Gastrocnemius medialis (tissue), 4 donors: ENCODE measurements around the gene SPC25. TPM values are rescaled to one million over a fixed set of nuclear protein-coding genes. Genes with fewer than 3 reads are reported as not detected.

Experiments used
- ATAC-seq, 2 donors: fragments of 150-250 bp; one replicate each; pipeline ENCODE4 v1.9.1; 2016
- DNase-seq, 2 donors: peaks; one replicate each; pipeline ENCODE4 v3.0.0-alpha.2; 2019
- H3K27ac ChIP-seq, 4 donors: fragments of 200-600 bp; sonication (generic); 1 replicate in 1 of 4; 2 replicates in 3 of 4; pipeline ENCODE4 v1.5.1; 2016 to 2018; ENCODE audit warnings: mild to moderate bottlenecking in 2 of 4, moderate library complexity in 1 of 4
- H3K27me3 ChIP-seq, 3 donors: fragments of 200-600 bp; sonication (generic) in 2 of 3; 1 replicate in 1 of 3; 2 replicates in 2 of 3; pipeline versions ENCODE4 v1.5.1 to v1.6.0; 2016 to 2019; ENCODE audit warnings: mild to moderate bottlenecking in 1 of 3, moderate library complexity in 1 of 3
- H3K36me3 ChIP-seq, 2 donors: fragments of 200-600 bp; sonication (generic) in 1 of 2; one replicate each; pipeline ENCODE4 v1.5.1; 2017 to 2018
- H3K4me1 ChIP-seq, 2 donors: fragments of 200-600 bp; sonication (generic) in 1 of 2; one replicate each; pipeline ENCODE4 v1.5.1; 2016 to 2017; ENCODE audit warnings: mild to moderate bottlenecking in 2 of 2
- H3K4me3 ChIP-seq, 4 donors: fragments of 200-600 bp; sonication (generic) in 3 of 4; 1 replicate in 1 of 4; 2 replicates in 3 of 4; pipeline ENCODE4 v1.5.1; 2016 to 2019; ENCODE audit warnings: mild to moderate bottlenecking in 2 of 4
- H3K9me3 ChIP-seq, 3 donors: fragments of 200-600 bp; sonication (generic) in 2 of 3; 1 replicate in 1 of 3; 2 replicates in 2 of 3; pipeline ENCODE4 v1.5.1; 2016 to 2019
- CTCF ChIP-seq, 5 experiments: fragments of 450-650 bp in 3 of 5; fragments of 200-600 bp in 2 of 5; sonication (generic) in 2 of 5; IDR thresholded peaks in 4 of 5; conservative IDR thresholded peaks in 1 of 5; 1 replicate in 4 of 5; 2 replicates in 1 of 5; pipeline ENCODE4 v1.5.1; 2016 to 2019; ENCODE audit warnings: antibody characterized with exemption in 5 of 5, mild to moderate bottlenecking in 3 of 5, moderate library complexity in 3 of 5
- POLR2A ChIP-seq, 2 donors: fragments of 450-650 bp; IDR thresholded peaks; one replicate each; pipeline ENCODE4 v1.6.1; 2017; ENCODE audit warnings: antibody characterized with exemption in 2 of 2, mild to moderate bottlenecking in 2 of 2, moderate library complexity in 2 of 2
- in situ Hi-C, 4 donors: fragments of 200-750 bp; cut with MboI; loops; one replicate each; pipeline versions ENCODE4 v1.15.0 to v1.8.0; 2017; ENCODE audit warnings: low sequenced_read_pairs in 4 of 4
- intact Hi-C: fragments of 100-400 bp; cut with DNase I; formaldehyde crosslinking; loops from one replicate; pipeline ENCODE4 v1.15.1; 2023; ENCODE audit warnings: low total_unique reads
- total RNA-seq, 4 donors: library from RNA; depleted of rRNA; stranded (reverse); fragments of >200 nt; gene quantifications; one replicate each; pipeline versions ENCODE4 v1.1.0 to v1.2.3, GENCODE V29; 2016

Gene SPC25
- total RNA-seq, 4 donors from 2014 or later = not detected

DNA sequence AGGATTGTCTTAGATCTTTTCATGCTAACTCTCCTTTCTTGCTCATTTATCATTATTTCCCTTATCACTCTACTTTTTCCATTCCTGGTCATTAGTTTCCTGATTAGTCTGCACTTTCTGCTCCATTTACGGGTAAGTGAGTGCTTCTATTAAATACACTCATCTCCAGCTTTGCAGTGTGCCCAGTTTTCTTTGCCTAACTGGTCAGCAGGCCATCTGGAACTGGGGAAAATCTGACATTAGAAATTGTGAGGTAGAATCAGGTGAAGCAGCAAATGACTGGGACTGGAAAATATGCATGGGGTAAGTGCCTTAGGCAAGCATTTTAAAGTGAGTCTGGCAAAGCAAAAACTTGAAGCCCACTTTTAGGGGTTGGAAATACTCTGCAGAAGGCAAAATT, 40.0 kb upstream of the SPC25 start:
- ATAC-seq (no peak), DNase-seq (no peak)
- Histone ChIP-seq H3K27ac (no peak overlapping the region), H3K4me1 (no peaks in the 10 kb centered on the region), H3K27me3 (no peaks in the 10 kb centered on the region), H3K36me3 (no peaks in the 10 kb centered on the region), H3K4me3 (no peak overlapping the region), H3K9me3 (no peaks in the 10 kb centered on the region)
- intact Hi-C loops (no loop called here), in situ Hi-C loops (no loop called here)
- TF ChIP-seq POLR2A (IDR thresholded peaks at IDR 0.05) (no peak), CTCF (IDR thresholded peaks at IDR 0.05 in 4 of 5, conservative IDR thresholded peaks at IDR 0.05 in 1 of 5) (no peak)

DNA sequence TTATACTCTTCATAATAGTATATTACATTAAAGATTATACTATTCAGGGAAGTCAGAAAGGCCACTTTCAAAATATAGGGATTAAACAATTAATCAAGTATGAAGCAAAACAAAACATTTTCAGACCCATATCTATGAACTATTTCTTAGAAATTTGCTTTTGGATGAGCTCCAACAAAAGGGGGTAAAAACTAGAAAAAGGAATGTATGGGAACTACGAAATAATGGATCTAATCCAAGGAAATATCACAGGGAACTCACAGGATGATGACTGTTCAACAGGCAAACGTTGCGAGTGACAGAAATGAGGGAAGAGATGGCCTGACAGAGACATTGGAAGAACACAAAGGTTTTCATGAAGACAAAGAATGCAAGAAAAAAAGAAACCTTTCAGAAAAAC, 38.8 kb upstream of the SPC25 start:
- Histone ChIP-seq H3K9me3 (no peaks in the 10 kb centered on the region), H3K27ac (no peak overlapping the region), H3K36me3 (no peaks in the 10 kb centered on the region), H3K4me3 (no peak overlapping the region), H3K4me1 (no peaks in the 10 kb centered on the region), H3K27me3 (no peaks in the 10 kb centered on the region)
- in situ Hi-C loops (no loop called here), intact Hi-C loops (no loop called here)
- ATAC-seq (no peak), DNase-seq (no peak)
- TF ChIP-seq POLR2A (IDR thresholded peaks at IDR 0.05) = no peak
- TF ChIP-seq CTCF (IDR thresholded peaks at IDR 0.05 in 4 of 5, conservative IDR thresholded peaks at IDR 0.05 in 1 of 5) = no peak

GRCh38 chr2:168928113-168928831, 38.0 kb upstream of the SPC25 start:
- Histone ChIP-seq H3K4me1 (no peaks in the 10 kb centered on the region), H3K36me3 (no peaks in the 10 kb centered on the region)
- intact Hi-C loops = no loop called here

GRCh38 chr2:168926621-168927386, 36.6 kb upstream of the SPC25 start:
- in situ Hi-C loops = no loop called here

More at GRCh38 chr2:168928113-168928831, 38.0 kb upstream of the SPC25 start:
- DNase-seq = no peak
- no peaks in the 10 kb centered on the region for H3K9me3 ChIP-seq
- H3K27me3 ChIP-seq = no peaks in the 10 kb centered on the region
- no peak for TF ChIP-seq CTCF (IDR thresholded peaks at IDR 0.05 in 4 of 5, conservative IDR thresholded peaks at IDR 0.05 in 1 of 5)
- no peak for TF ChIP-seq POLR2A (IDR thresholded peaks at IDR 0.05)
- no peak overlapping the region for H3K4me3 ChIP-seq
- in situ Hi-C loops = no loop called here
- no peak for ATAC-seq
- H3K27ac ChIP-seq = no peak overlapping the region

More at GRCh38 chr2:168926621-168927386, 36.6 kb upstream of the SPC25 start:
- DNase-seq (no peak), ATAC-seq (no peak)
- Histone ChIP-seq H3K27ac (no peak overlapping the region), H3K4me1 (no peaks in the 10 kb centered on the region), H3K4me3 (no peak overlapping the region), H3K36me3 (no peaks in the 10 kb centered on the region), H3K27me3 (no peaks in the 10 kb centered on the region), H3K9me3 (no peaks in the 10 kb centered on the region)
- TF ChIP-seq CTCF (IDR thresholded peaks at IDR 0.05 in 4 of 5, conservative IDR thresholded peaks at IDR 0.05 in 1 of 5) (no peak), POLR2A (IDR thresholded peaks at IDR 0.05) (no peak)
- intact Hi-C loops = no loop called here
